Ramos (cell line): ENCODE measurements around the gene PSRC1.

Experiments
- in situ Hi-C: fragments of 300-500 bp; cut with MboI; formaldehyde crosslinking; loops from one replicate; pipeline ENCODE4 v1.14.3; 2022; ENCODE audit warnings: low sequenced_read_pairs; ENCODE audit not compliant: unreplicated experiment

Gene PSRC1

GRCh38 chr1:109231066-109231465, 51.9 kb downstream of the PSRC1 start:
- in situ Hi-C loops: no loop called here
